LHCN-M2 (cell line): ENCODE data around the gene TMEM9. TPM values are rescaled to one million over a fixed set of nuclear protein-coding genes. Genes with fewer than 3 reads are reported as not detected.

ENCODE experiments used
- total RNA-seq: library from RNA; depleted of rRNA; stranded (reverse); fragments of >200 nt; gene quantifications from 2 replicates; pipeline ENCODE4 v1.2.3, GENCODE V29; 2014; rRNA removed

TMEM9 gene
- total RNA-seq, 1 experiment from 2014 or later: 105 TPM

Other genes with a start within 250 kb of the TMEM9 start
- gene KIF21B, start 130.8 kb downstream of the TMEM9 start, total RNA-seq: under 0.01 and 0.06 TPM in 2 replicates
- gene CACNA1S, start 42.0 kb downstream of the TMEM9 start, total RNA-seq: 0.17 TPM in 1 of 2 replicates, not detected in the other
- gene ASCL5, start 27.3 kb downstream of the TMEM9 start, total RNA-seq: not detected in 2 replicates
- 0.26 and 0.34 TPM in 2 replicates for gene IGFN1, start 36.4 kb upstream of the TMEM9 start, total RNA-seq
- not detected in 2 replicates for gene PKP1, start 129.0 kb upstream of the TMEM9 start, total RNA-seq
- gene TNNT2, start 223.2 kb upstream of the TMEM9 start, total RNA-seq: 62.1 and 156 TPM in 2 replicates
- 0.64 and 2.2 TPM in 2 replicates for gene LAD1, start 244.8 kb upstream of the TMEM9 start, total RNA-seq